ENCODE data around the gene TFR2.

DNA sequence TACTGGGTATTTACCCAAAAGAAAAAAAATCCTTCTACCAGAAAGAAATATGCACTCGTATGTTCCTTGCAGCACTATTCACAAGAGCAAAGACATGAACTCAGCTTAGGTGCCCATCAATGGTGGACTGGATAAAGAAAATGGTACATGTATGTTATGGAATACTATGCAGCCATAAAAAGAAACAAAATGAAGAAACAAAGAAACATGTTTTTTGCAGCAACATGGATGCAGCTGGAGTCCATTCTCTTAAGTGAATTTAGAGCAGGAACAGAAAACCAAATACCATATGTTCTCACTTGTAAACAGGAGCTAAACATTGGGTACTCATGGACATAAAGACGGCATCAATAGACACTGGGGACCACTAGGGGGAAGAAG, 26.7 kb upstream of the TFR2 start:
- no peak for TF ChIP-seq POLR2A (IDR thresholded peaks at IDR 0.05)
- TF ChIP-seq, protein P1, sequence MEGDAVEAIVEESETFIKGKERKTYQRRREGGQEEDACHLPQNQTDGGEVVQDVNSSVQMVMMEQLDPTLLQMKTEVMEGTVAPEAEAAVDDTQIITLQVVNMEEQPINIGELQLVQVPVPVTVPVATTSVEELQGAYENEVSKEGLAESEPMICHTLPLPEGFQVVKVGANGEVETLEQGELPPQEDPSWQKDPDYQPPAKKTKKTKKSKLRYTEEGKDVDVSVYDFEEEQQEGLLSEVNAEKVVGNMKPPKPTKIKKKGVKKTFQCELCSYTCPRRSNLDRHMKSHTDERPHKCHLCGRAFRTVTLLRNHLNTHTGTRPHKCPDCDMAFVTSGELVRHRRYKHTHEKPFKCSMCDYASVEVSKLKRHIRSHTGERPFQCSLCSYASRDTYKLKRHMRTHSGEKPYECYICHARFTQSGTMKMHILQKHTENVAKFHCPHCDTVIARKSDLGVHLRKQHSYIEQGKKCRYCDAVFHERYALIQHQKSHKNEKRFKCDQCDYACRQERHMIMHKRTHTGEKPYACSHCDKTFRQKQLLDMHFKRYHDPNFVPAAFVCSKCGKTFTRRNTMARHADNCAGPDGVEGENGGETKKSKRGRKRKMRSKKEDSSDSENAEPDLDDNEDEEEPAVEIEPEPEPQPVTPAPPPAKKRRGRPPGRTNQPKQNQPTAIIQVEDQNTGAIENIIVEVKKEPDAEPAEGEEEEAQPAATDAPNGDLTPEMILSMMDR (IDR thresholded peaks at IDR 0.05) = no peak

All from heart left ventricle (tissue), 13 donors.